ENCODE measurements around the gene TSSK6. TPM values are rescaled to one million over a fixed set of nuclear protein-coding genes. Genes with fewer than 3 reads are reported as not detected.

The TSSK6 gene
- total and polyA plus RNA-seq, 2 experiments from 2014 or later = 0.87 to 1.3 TPM

- TF ChIP-seq EZH2 (IDR thresholded peaks at IDR 0.05; ENCODE audit: borderline replicate concordance) = no peak
- TF ChIP-seq CTCF (IDR thresholded peaks at IDR 0.05; ENCODE audit: poor library complexity) = no peak
- TF ChIP-seq EZH2phosphoT487 (IDR thresholded peaks at IDR 0.05; ENCODE audit: low read depth, severe bottlenecking, unreplicated experiment) = no peak
- Histone ChIP-seq H3K27ac (no peak overlapping the region), H3K9me2 (replicated peaks; ENCODE audit: insufficient read depth) (no peaks in the 10 kb centered on the region), H3K4me3 (no peak overlapping the region), H3K36me3 (replicated peaks; ENCODE audit: insufficient read depth, low read depth) (no peaks in the 10 kb centered on the region), H3K4me1 (ENCODE audit: insufficient read depth) (peaks cover 22% of the 10 kb centered on the region), H3K9me3 (ENCODE audit: low read depth) (no peaks in the 10 kb centered on the region), H2AFZ (no peak overlapping the region), H3K27me3 (no peaks in the 10 kb centered on the region), H4K20me1 (ENCODE audit: insufficient read depth, poor library complexity, severe bottlenecking) (no peaks in the 10 kb centered on the region), H3K4me2 (peak overlapping the region; percentile 96), H3K79me2 (no peaks in the 10 kb centered on the region)
- WGBS (ENCODE audit: low lambda C conversion rate, missing lambda C conversion rate) = 85% methylated on average over 55 of the region's 59 CpGs
- DNase-seq (ENCODE audit: low spot score) = no peak
Measured at GRCh38 chr19:19537075-19538048, 22.0 kb upstream of the TSSK6 start.

- Histone ChIP-seq H3K4me3 (no peak overlapping the region), H3K9me2 (replicated peaks; ENCODE audit: insufficient read depth) (no peaks in the 10 kb centered on the region), H3K9me3 (ENCODE audit: low read depth) (no peaks in the 10 kb centered on the region), H3K36me3 (replicated peaks; ENCODE audit: insufficient read depth, low read depth) (no peaks in the 10 kb centered on the region), H4K20me1 (ENCODE audit: insufficient read depth, poor library complexity, severe bottlenecking) (no peaks in the 10 kb centered on the region), H3K27me3 (no peaks in the 10 kb centered on the region), H3K27ac (no peak overlapping the region), H3K4me1 (ENCODE audit: insufficient read depth) (peaks cover 22% of the 10 kb centered on the region), H3K79me2 (no peaks in the 10 kb centered on the region), H3K4me2 (no peak overlapping the region), H2AFZ (no peak overlapping the region)
- TF ChIP-seq CTCF (IDR thresholded peaks at IDR 0.05; ENCODE audit: poor library complexity) = no peak
- no peak for TF ChIP-seq EZH2phosphoT487 (IDR thresholded peaks at IDR 0.05; ENCODE audit: low read depth, severe bottlenecking, unreplicated experiment)
- no peak for TF ChIP-seq EZH2 (IDR thresholded peaks at IDR 0.05; ENCODE audit: borderline replicate concordance)
- WGBS (ENCODE audit: low lambda C conversion rate, missing lambda C conversion rate) = 96% methylated on average over 31 of the region's 34 CpGs
- no peak for DNase-seq (ENCODE audit: low spot score)
Measured at GRCh38 chr19:19535311-19536191, 20.2 kb upstream of the TSSK6 start.

GRCh38 chr19:19534556-19535265, 19.4 kb upstream of the TSSK6 start:
- TF ChIP-seq CTCF (IDR thresholded peaks at IDR 0.05; ENCODE audit: poor library complexity) (no peak), EZH2phosphoT487 (IDR thresholded peaks at IDR 0.05; ENCODE audit: low read depth, severe bottlenecking, unreplicated experiment) (no peak), EZH2 (IDR thresholded peaks at IDR 0.05; ENCODE audit: borderline replicate concordance) (no peak)
- Histone ChIP-seq H3K27ac (no peak overlapping the region), H3K27me3 (no peaks in the 10 kb centered on the region), H2AFZ (no peak overlapping the region), H3K4me3 (no peak overlapping the region), H3K79me2 (no peaks in the 10 kb centered on the region), H3K9me3 (ENCODE audit: low read depth) (no peaks in the 10 kb centered on the region), H3K4me1 (ENCODE audit: insufficient read depth) (peaks cover 22% of the 10 kb centered on the region), H3K9me2 (replicated peaks; ENCODE audit: insufficient read depth) (no peaks in the 10 kb centered on the region), H3K4me2 (no peak overlapping the region), H3K36me3 (replicated peaks; ENCODE audit: insufficient read depth, low read depth) (no peaks in the 10 kb centered on the region), H4K20me1 (ENCODE audit: insufficient read depth, poor library complexity, severe bottlenecking) (no peaks in the 10 kb centered on the region)
- WGBS (ENCODE audit: low lambda C conversion rate, missing lambda C conversion rate) = 75% methylated on average over 20 of the region's 27 CpGs
- DNase-seq (ENCODE audit: low spot score) = no peak

Data from hepatocyte (in vitro differentiated cells).